NCI-H345 treated with DMSO at 0.1 percent for 48 hours (cell line): ENCODE data around the gene FAM124B.
"Not testable (repeated sequence)": the region's sequence is repeated elsewhere in the genome, so short reads cannot be mapped to it uniquely, and the experiment has no call there.

Experiments used
- DNase-seq: peaks from one replicate; lab custom pipeline; 2025; ENCODE audit not compliant: unreplicated experiment; lab: John Stamatoyannopoulos, UW

The FAM124B gene

DNA sequence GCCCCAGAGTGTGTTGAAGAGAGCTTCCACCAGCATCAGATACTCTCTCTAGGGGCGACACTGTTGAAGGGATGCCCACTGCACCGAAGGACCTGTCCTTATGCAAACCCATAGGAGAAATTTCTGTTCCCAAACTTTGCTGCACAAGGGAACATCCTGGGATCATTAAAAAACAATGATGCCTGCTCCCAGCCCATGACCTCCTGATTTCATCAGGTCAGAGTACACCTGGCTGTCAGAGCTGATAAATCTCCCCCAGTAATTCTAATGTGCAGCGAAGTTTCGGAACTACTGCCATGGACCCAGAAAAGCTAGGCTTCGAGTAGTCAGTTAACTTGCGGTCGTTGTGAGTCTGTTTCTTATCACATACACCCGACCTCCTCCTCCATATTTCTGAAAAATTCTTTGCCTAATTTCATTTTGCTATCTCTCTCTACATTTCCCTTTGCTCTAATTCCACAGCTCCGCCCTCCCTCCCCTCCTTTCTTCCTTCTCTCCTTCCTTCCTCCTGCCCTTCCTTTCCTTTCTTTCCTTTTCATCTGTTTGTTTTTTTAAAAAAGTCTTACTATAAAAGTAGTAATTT, 18.8 kb downstream of the FAM124B start:
- DNase-seq: no peak

DNA sequence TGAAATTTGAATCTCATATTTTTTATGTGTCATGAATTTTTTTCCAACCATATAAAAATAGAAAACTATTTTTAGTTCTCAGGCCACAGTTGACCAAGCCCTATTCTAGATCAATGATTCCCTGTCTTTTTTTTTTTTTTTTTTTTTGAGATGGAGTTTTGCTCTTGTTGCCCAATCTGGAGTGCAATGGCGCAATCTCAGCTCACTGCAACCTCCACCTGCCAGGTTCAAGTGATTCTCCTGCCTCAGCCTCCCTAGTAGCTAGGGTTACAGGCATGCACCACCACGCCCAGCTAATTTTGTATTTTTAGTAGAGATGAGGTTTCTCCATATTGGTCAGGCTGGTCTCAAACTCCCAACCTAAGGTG, 19.6 kb downstream of the FAM124B start:
- not testable (repeated sequence) for DNase-seq

DNA sequence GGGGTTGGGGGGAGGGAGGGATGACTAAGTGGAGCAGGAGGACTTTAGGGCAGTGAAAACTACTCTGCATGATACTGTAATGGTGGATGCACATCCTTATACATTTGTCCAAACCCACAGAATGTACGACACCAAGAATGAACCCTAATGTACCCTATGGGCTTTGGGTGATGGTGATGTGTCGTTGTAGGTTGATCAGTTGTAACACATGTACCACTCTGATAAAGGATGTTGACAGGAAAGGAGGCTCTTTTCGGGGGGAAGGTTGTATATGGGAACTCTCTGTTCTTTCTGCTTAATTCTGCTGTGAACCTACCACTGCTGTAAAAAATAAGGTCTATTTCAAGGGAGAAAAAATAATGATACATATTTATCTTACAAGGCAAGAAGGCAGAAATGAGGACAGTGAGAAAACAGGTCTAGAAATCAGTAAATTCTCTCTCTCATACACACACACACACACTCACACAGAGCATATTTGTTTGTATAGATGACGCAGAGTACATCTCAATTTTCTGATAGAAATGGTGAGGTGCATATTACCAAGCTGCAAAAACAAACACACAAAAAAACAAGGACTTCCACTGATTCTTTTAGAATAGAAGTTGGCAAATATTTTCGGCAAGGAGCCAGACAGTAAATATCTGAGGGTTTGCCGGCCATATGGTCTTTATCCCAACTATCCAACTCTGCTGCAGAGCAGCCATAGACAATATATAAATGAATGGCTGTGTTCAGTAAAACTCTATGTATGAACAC, 20.2 kb downstream of the FAM124B start:
- no peak for DNase-seq

DNA sequence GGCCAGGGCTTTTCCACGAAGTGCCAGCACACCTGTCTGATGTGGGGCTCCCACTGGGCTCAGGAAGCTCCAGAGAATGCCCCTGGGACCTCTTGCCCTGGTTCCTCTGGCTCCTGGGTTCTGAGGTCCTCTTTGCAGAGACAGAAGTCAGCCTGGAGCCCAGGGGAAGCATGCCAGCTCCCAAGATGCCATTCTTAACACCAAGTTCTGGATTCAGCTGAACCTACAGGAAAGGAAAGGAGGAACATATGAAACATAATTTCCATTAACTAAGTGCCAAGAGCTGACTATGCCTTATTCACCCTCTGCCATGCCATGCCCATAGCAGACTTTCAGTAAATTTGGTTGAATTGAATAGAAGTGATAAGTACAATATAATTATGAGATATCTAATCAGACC, 21.9 kb downstream of the FAM124B start:
- no peak for DNase-seq

DNA sequence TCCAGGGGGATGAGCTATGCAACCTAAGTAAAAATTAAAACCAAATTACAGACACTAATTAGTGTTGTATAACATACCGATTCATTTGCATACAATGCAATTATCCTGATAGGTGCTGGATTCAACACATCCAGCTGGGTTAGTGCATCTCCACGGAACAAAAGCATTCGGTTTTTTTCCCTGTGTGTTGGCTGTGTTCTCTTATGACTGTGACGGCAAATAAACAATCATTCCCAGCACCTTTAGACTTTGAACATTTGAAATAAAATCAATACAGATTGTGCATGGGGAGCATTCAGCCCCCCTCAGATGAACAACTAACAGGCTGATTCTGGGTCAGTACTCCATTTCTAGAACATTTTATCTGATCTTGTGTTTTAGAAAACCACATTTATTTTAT, 22.7 kb downstream of the FAM124B start:
- DNase-seq: no peak

DNA sequence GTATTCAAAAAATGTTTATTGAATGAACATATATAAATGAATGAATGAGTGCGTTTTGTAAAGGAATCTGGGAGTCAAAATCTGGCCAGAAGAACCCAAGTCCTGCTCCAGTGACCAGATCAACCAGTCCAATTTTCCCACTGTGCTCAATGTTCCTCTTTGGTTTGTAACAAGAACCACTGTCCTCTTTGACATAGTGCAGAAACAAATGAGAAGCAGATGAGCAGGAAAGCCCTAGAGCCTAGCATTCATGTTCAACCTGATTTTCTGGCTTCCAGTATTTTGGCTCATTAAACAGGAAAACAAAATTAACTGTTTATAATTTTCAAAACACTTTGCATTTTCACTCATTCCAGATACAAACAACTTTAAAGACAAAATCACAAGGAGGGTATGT, 23.2 kb downstream of the FAM124B start:
- DNase-seq: no peak

DNA sequence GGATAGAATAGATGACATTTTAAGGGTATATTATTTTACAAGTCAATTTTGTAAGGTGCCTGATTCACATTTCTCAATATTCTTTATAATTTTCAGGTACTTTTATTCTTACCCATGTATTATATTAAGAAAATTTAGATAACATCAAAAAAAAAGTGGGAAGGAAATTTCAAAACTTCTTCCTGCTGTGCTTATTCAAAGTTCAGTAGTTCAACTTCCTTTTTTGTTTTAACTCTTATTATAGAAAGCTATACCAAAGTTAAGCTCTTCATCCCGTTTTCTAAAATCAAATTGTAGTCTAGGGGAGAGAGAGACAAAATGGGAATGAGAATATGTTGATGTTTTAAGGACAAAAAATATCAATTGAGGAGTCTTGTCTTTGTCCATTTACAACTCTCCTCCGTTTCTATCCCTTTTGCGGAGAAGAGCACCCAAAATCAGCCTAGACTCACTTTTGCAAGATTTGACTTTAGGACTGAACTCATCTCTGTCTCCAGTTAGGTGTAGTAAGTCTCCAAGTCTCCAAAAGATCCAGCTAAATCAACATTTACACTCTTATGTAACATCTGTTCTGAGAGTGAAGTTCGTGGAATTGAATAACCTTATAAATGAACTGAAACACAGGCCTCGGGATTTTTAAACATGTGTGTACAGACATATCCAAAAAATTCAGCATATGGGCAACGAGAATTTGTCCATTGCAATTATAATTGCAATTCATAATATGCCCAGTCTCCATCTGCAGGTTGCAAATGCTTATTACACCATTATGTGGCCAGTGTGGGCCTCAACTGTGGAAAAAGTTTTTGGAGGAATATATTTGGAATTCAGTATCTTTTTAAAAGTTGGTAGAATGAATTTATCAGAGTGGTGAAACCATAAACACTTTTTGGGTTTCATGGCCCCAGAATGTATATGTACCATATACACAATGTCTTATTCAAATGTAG, 23.9 kb downstream of the FAM124B start:
- DNase-seq: no peak

DNA sequence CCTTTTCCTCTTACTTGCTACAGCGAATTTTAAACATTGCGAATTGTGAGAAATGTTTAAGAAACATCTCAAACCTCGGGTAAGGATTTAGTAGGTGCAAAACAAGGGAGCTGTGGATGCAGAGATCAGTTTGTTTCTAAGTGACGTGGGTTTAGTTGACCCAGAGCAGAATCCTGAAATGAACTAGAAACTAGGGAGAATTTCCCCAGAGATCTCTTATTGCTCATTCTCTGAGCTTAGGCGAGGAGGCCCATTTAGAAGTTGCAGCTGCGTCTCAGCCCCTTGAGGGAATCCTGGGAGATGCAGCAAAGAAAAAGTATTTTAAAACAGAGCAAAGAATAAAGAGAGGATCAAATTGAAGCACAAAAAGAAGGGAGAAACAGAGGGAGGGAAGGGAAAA, 29.3 kb downstream of the FAM124B start:
- no peak for DNase-seq

DNA sequence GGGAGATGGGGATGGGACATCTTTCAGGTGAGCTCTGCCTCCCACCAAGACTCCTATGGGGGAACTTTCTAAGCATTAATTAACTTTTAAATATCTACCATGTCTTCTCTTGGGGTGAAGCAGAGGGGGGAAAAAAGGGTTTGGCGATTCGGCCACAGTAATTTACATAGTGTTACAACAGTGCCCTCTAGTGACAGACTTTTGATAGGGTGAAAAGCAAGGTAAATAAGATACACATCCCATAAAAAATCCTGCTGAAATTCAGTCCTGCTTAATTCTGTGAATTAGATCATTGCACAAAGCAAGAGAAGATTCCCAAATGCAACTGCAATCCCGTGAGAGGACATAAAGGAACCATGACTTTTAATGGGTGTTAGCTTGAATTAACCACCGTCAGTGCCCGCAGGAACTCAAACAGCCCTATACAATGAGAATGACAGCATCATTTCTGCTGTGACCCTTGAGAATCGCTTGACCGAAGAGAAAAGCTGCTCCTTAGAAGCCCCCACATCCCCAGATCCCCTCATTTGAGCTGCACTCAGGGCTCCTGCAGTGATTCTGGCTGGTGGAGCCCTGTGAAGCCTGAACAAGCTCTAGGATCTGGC, 32.8 kb downstream of the FAM124B start:
- DNase-seq: peak; percentile 2

DNA sequence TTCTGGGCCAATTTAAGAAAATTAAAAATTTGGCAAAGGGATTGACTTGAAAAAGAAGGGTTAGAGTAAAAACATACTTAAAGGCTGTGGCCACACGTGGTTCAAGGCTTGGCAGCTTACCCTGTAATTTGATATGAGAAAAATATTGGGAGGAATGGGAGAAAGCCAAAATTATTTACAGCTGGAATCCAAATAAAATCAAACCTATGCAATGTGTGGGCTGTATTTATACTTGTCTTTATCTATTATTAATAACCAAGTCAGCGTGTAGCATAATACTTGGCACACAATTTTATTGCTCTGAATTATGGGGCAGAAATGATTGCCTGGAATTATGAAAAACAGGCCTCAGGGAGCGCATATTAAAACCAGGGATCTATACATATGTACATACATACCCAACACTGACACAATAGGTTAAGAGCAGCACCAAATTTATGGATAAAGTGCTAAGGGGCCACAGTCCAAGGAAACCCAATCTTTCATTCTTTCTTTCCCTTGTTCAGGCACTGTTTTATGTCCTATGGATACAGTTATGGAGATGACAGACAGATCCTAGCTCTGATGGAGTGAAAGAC, 35.6 kb downstream of the FAM124B start:
- DNase-seq: no peak

DNA sequence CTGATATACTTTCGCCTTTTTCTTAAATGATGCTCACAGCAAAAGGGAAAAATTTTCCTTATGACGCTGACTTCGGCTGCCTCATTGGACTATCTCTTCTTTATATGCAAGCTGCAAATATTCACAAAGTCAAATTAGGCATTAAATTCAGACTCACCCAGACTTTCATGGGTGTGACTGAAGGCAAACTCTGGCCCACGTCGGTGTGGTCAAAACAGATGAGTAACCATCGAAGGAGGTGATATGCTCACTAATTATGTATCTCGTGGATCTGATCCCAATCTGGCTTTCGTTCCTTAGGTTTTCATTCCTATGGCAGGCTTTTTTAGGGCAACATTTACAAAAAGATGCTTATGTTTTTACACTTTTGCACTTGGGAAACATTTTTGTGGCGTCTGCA, 36.6 kb downstream of the FAM124B start:
- no peak for DNase-seq

DNA sequence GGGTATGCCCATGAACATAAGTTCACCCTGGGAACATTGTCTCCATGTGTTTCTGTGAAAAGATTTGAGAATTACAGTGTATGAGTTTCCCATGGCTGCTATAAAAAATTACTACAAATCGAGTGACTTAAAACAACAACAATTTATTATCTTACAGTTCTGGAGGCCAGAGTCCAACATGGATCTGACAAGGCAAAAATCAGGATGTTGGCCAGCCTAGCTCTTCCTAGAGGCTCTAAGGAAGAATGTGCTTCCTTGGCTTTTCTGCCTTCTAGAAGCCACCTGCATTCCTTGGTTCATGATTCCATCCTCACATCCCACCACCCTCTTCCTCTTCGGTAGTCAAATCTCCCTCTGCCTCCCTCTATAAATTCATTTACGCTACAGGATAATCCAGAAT, 38.6 kb downstream of the FAM124B start:
- DNase-seq: no peak

DNA sequence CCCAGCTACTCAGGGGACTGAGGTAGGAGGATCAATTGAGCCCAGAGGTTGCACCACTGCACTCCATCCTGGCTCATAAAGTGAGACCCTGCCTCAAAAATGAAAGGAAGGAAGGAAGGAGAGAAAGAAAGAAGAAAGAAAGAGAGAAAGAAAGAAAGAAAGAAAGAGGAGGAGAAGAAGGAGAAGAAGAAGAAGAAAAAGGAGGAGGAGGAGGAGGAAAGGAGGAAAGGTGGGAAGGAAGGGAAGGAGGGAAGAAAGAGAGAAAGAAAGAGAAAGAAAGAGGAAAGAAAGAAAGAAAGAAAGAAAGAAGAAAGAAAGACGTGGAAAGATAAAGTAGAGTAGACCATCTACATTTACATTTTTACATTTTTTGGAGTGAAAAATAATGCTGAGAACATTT, 39.8 kb downstream of the FAM124B start:
- no peak for DNase-seq

DNA sequence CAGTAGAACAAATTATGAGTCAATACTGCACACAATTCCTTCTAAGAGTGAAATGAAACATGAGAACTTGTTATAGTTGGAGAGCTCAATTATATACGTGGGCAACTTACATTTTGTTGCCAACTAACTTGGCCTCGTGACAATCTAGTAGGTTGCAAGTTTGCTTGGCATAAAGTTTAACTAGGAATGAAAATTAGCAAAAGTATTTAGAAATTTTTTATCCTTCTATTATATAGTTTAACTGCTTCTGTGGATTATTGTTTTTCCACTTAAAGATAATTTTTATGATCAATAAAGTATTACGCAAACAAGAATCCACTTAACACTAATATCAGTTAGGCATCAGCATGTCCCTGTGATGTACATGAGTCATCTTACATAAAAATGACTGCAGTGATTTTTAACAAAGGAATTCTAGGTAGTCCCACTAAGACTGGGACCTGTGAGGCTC, 41.1 kb downstream of the FAM124B start:
- no peak for DNase-seq

DNA sequence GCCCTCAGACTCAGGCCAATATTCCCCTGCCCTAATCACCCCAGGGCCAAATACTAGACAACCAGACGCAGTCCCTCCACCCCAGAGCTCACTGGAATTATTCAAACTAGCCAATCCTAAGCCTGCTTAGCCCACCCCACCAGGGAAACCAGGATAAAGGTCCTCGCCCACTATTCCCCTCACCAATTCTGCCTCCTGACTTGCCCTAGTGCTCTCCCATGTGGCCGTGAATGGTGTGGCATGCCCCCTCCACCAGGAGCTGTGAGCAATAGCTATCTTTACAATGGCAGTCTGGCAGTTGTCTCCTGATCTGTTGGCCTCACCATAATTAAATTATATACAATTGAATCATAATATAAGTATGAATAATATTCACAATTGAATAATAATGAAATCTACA, 42.3 kb downstream of the FAM124B start:
- DNase-seq: no peak

DNA sequence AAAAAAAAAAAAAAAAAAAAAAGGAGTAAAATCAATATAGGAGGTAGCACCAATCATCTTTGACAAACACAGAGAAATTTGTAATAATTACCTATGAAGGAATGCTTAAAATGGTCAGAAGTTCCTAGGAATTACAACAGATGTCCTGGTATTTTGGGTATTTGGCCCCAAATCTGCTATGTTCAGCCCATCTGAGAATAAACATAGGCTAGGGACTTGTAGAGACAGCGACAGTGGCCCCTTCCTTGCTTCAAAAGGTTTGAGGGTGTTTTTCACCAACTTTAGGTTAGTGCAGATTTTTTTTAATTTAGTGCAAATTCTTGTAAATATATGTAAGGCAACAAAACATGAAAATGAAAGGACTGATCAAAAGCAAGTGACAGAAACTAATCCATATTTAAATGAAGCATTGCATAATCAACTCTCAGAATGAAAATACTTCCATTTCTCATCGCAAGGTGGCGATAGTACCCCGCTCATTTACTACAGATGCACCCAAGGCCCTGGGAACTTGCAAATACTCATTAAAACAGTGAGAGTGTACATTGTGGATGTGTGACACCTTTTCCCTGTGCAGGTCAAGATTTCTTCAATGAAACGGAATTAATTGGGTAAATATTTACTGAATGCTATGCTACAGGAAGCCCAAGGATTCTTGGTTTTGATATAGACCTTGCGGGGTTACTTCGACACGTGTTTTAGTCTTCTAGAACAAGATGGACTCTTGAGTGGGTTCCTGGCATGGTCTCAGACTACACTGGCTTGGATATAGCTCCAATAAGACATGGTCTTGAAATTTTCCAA, 44.6 kb downstream of the FAM124B start:
- DNase-seq: peak; percentile 43

DNA sequence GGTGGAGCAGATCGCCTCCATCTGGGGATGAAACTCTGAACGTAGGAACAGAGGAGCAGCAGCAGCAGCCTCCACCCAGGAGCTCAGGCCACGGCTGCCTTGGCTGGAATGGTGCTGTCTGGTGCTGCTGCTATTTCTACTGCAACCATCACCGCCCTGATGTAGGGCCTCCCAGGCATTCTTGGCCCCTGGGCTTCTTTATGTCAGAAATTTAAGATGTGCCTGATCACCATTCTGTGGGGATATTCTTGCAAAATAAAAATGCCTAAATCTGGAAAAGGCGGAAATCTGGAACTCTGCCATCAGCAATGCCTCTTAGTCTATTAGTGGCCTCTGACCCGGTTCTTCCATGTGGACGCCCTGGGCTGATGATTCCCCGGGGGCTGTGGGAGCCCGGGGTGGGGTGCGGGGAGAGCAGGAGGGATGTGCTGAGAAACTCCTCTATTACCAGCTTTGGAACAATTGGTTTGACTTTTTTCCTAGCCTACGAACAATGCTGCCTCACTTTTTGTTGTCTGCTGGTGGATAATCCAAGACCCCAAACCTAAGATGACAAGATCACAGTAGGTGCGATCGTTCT, 47.2 kb downstream of the FAM124B start:
- DNase-seq: no peak

DNA sequence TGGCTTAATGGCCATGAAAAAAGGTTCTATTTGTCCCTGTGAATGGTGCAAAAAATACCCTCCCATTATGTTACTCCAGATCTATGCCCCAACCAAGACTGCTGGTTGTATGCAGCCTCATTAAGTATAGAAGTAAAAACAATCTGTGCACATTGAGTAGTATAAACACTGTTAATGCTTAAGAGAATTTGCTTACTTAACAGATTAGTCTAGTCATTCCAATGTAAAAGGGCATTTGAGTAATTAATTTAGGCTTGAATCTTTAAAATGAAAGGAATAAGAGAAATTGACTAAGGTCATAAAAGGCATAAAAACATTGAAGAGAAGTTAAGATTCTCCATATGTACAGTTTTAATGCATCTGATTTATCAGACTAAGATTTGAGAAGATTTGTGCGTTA, 51.2 kb downstream of the FAM124B start:
- DNase-seq: no peak

DNA sequence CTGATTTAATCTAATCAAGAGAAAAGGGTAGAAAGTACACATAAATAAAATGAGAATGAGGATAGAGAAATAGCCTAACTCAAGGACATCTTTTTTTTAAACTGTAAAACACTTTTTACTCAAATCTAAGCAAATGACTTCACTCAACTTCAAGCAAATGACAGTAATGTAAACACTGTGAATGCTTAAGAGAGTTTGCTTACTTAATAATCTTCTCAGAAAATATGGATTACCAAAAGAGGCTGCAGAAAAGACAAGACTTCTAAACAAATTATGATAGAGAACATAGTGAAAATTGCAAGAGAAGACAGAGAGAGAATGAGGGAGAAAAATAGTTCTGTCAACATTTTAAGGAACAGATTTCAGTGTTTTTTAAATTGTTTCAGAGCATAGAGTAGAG, 52.5 kb downstream of the FAM124B start:
- no peak for DNase-seq
